HCT116 (cell line): Measurements from ENCODE around the gene CAPN2. TPM values are rescaled to one million over a fixed set of nuclear protein-coding genes. Genes with fewer than 3 reads are reported as not detected.
A peak's percentile ranks its signal among the peaks of the same experiment; 100 is the strongest.

Experiments
- ATAC-seq: fragments of 200-7000 bp; cut with Tn5 transposase; 2 replicates; pipeline ENCODE4 v1.9.1; 2020; ENCODE audit warnings: mild to moderate bottlenecking, moderate library complexity
- BruUV-seq: library from RNA; stranded (reverse); fragments of 400-500 nt; replicated peaks from 2 replicates; lab custom pipeline; 2021; lab: Mats Ljungman, UMichigan
- CTCF ChIA-PET: fragments of 300-600 bp; sonication (Branson Sonifier 250); formaldehyde crosslinking; loops from one replicate; lab custom pipeline; 2021; ENCODE audit warnings: antibody characterized with exemption; lab: Charles Lee
- POLR2A ChIA-PET: fragments of 300-600, 350-600 bp; sonication (Branson Sonifier 250); formaldehyde crosslinking; loops from one replicate; lab custom pipeline; 2021; ENCODE audit warnings: antibody characterized with exemption; lab: Charles Lee
- RAD21 ChIA-PET, 2 experiments: fragments of 300-600 bp; sonication (Branson Sonifier 250); formaldehyde crosslinking; loops; one replicate each; lab custom pipeline; 2023; ENCODE audit warnings: low total read pairs in 2 of 2; ENCODE audit not compliant: uncharacterized antibody in 2 of 2, unreplicated experiment in 2 of 2, low non-redundant PET in 1 of 2; lab: Charles Lee
- DNase-seq: peaks from one replicate; pipeline ENCODE4 v3.0.0-alpha.2; 2010; ENCODE audit warnings: low read depth, low spot score
- H2AFZ ChIP-seq: fragments of 200-600 bp; shearing (Covaris generic), sonication (generic); 2 replicates; pipeline ENCODE4 v1.6.1; 2017; ENCODE audit warnings: low read depth, mixed run types, mixed read lengths, antibody characterized with exemption, low read length; ENCODE audit not compliant: poor library complexity, severe bottlenecking
- H3K27ac ChIP-seq: 2 replicates; pipeline ENCODE4 v1.5.1; 2012; ENCODE audit warnings: low read depth, low read length
- H3K27me3 ChIP-seq: fragments of 200-600 bp; sonication (generic); 2 replicates; pipeline ENCODE4 v1.6.1; 2016; ENCODE audit warnings: mixed run types, low read length, mixed read lengths; ENCODE audit not compliant: insufficient read depth
- H3K36me3 ChIP-seq, 2 experiments: fragments of 200-500 bp in 1 of 2; fragments of 200-600 bp in 1 of 2; sonication (Bioruptor generic) in 1 of 2; sonication (generic) in 1 of 2; 2 replicates each; pipeline versions ENCODE4 v1.5.1 to v1.6.1; 2014 to 2016; ENCODE audit warnings: low read length in 2 of 2, inconsistent platforms in 1 of 2, mixed read lengths in 1 of 2, mixed run types in 1 of 2; ENCODE audit not compliant: insufficient read depth in 2 of 2, control insufficient read depth in 1 of 2
- H3K4me1 ChIP-seq, 2 experiments: fragments of 200-600 bp in 1 of 2; sonication (generic) in 1 of 2; 2 replicates each; pipeline versions ENCODE4 v1.5.1 to v1.6.1; 2012 to 2017; ENCODE audit warnings: low read length in 2 of 2, inconsistent platforms in 1 of 2, mild to moderate bottlenecking in 1 of 2, mixed read lengths in 1 of 2, mixed run types in 1 of 2, moderate library complexity in 1 of 2; ENCODE audit not compliant: insufficient read depth in 2 of 2, control insufficient read depth in 1 of 2
- H3K4me2 ChIP-seq: fragments of 200-600 bp; sonication (generic); 2 replicates; pipeline ENCODE4 v1.6.1; 2017; ENCODE audit warnings: mixed run types, low read length, mixed read lengths
- H3K4me3 ChIP-seq, 2 experiments: fragments of 200-600 bp in 1 of 2; sonication (generic) in 1 of 2; replicated peaks in 1 of 2; 2 replicates each; pipeline ENCODE4 v1.5.1; 2011 to 2016; ENCODE audit warnings: low read length in 2 of 2, control low read depth in 1 of 2, low read depth in 1 of 2, mild to moderate bottlenecking in 1 of 2, mixed read lengths in 1 of 2, mixed run types in 1 of 2
- H3K79me2 ChIP-seq: fragments of 200-600 bp; sonication (generic); 2 replicates; pipeline ENCODE4 v1.6.1; 2017; ENCODE audit warnings: mild to moderate bottlenecking, mixed run types, low read length, moderate library complexity, mixed read lengths; ENCODE audit not compliant: insufficient read depth
- H3K9ac ChIP-seq: fragments of 200-600 bp; sonication (generic); 2 replicates; pipeline ENCODE4 v1.6.1; 2016; ENCODE audit warnings: low read length, mixed read lengths
- H3K9me2 ChIP-seq: fragments of 200-600 bp; sonication (generic), shearing (Covaris generic); 2 replicates; pipeline ENCODE4 v1.6.1; 2017; ENCODE audit warnings: mixed run types, mild to moderate bottlenecking, moderate library complexity; ENCODE audit not compliant: insufficient read depth
- H3K9me3 ChIP-seq, 2 experiments: fragments of 200-500 bp in 1 of 2; fragments of 200-600 bp in 1 of 2; sonication (Bioruptor generic) in 1 of 2; sonication (generic) in 1 of 2; 2 replicates each; pipeline ENCODE4 v1.6.1; 2014 to 2017; ENCODE audit warnings: low read length in 2 of 2, mixed read lengths in 2 of 2, inconsistent platforms in 1 of 2, low read depth in 1 of 2, mild to moderate bottlenecking in 1 of 2, mixed run types in 1 of 2, moderate library complexity in 1 of 2; ENCODE audit not compliant: control insufficient read depth in 1 of 2, insufficient read depth in 1 of 2
- H4K20me1 ChIP-seq: fragments of 200-600 bp; sonication (generic), shearing (Covaris generic); 2 replicates; pipeline ENCODE4 v1.6.1; 2017; ENCODE audit warnings: mixed run types, mild to moderate bottlenecking, moderate library complexity; ENCODE audit not compliant: insufficient read depth
- ELF1 ChIP-seq: IDR thresholded peaks from 2 replicates; pipeline ENCODE4 v1.6.1; 2012; ENCODE audit warnings: low read depth, borderline replicate concordance
- EZH2 ChIP-seq: fragments of 200-600 bp; sonication (generic); IDR thresholded peaks from 2 replicates; pipeline ENCODE4 v1.6.1; 2017; ENCODE audit warnings: antibody characterized with exemption, mixed run types
- EZH2phosphoT487 ChIP-seq: fragments of 200-600 bp; IDR thresholded peaks from 2 replicates; pipeline ENCODE4 v1.6.1; 2018; ENCODE audit warnings: antibody characterized with exemption, borderline replicate concordance
- POLR2AphosphoS5 ChIP-seq: IDR thresholded peaks from 2 replicates; pipeline ENCODE4 v1.6.1; 2011; ENCODE audit warnings: mild to moderate bottlenecking, low read depth, low read length, moderate library complexity
- TCF7L2 ChIP-seq: IDR thresholded peaks from 2 replicates; pipeline ENCODE4 v1.7.0; 2011; ENCODE audit warnings: borderline replicate concordance, inconsistent platforms; ENCODE audit not compliant: insufficient read depth, insufficient read length; ENCODE audit errors: extremely low read depth
- intact Hi-C: fragments of 100-400 bp; cut with micrococcal nuclease; formaldehyde crosslinking; loops from 2 replicates; pipeline ENCODE4 v1.10.0; 2022
- total RNA-seq: library from RNA; stranded (reverse); gene quantifications from one replicate; pipeline ENCODE4 v1.2.1, GENCODE V29; 2021; ENCODE audit not compliant: unreplicated experiment
- TF ChIP-seq, protein P1 (sequence below): IDR thresholded peaks from 2 replicates; pipeline ENCODE4 v1.6.1; 2012; ENCODE audit warnings: low read depth
- TF ChIP-seq, protein P2 (sequence below), 3 experiments: fragments of 200-600 bp in 1 of 3; sonication (generic) in 1 of 3; IDR thresholded peaks in 2 of 3; conservative IDR thresholded peaks in 1 of 3; 2 replicates each; pipeline ENCODE4 v1.5.1; 2012 to 2017; ENCODE audit warnings: low read depth in 2 of 3, low read length in 2 of 3, antibody characterized with exemption in 1 of 3, borderline replicate concordance in 1 of 3, control low read depth in 1 of 3, mild to moderate bottlenecking in 1 of 3, mixed read lengths in 1 of 3, mixed run types in 1 of 3, moderate library complexity in 1 of 3; ENCODE audit not compliant: insufficient read depth in 1 of 3

Gene CAPN2
- total RNA-seq, 1 experiment from 2014 or later, result 173 TPM

DNA sequence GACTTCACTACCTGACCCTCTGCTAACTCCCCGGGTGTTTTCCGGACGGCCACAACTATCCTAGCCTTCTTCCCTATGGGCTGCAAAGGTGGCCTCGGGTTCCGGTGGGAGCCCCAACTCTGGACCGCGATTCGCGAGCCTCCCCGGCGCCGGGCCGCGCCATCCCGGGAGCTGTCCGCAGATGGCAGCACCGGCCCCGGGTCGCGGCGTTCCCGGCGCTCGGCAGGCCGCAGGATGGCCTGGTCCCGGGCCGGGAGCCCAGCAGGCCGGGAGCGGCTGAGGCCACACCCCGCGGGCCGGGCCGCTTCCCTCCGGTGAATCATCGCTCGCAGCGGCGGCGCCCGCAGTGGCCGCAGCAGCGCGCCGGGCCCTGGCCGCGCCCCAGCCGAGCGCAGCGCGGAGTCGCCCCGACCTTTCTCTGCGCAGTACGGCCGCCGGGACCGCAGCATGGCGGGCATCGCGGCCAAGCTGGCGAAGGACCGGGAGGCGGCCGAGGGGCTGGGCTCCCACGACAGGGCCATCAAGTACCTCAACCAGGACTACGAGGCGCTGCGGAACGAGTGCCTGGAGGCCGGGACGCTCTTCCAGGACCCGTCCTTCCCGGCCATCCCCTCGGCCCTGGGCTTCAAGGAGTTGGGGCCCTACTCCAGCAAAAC, at the start of gene CAPN2 (continued):
- TF ChIP-seq, protein P1, sequence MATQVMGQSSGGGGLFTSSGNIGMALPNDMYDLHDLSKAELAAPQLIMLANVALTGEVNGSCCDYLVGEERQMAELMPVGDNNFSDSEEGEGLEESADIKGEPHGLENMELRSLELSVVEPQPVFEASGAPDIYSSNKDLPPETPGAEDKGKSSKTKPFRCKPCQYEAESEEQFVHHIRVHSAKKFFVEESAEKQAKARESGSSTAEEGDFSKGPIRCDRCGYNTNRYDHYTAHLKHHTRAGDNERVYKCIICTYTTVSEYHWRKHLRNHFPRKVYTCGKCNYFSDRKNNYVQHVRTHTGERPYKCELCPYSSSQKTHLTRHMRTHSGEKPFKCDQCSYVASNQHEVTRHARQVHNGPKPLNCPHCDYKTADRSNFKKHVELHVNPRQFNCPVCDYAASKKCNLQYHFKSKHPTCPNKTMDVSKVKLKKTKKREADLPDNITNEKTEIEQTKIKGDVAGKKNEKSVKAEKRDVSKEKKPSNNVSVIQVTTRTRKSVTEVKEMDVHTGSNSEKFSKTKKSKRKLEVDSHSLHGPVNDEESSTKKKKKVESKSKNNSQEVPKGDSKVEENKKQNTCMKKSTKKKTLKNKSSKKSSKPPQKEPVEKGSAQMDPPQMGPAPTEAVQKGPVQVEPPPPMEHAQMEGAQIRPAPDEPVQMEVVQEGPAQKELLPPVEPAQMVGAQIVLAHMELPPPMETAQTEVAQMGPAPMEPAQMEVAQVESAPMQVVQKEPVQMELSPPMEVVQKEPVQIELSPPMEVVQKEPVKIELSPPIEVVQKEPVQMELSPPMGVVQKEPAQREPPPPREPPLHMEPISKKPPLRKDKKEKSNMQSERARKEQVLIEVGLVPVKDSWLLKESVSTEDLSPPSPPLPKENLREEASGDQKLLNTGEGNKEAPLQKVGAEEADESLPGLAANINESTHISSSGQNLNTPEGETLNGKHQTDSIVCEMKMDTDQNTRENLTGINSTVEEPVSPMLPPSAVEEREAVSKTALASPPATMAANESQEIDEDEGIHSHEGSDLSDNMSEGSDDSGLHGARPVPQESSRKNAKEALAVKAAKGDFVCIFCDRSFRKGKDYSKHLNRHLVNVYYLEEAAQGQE, result no peak
- TF ChIP-seq EZH2phosphoT487, result no peak
- TF ChIP-seq POLR2AphosphoS5, result peak; percentile 81
- TF ChIP-seq, all 23 proteins: peak for 6

DNA sequence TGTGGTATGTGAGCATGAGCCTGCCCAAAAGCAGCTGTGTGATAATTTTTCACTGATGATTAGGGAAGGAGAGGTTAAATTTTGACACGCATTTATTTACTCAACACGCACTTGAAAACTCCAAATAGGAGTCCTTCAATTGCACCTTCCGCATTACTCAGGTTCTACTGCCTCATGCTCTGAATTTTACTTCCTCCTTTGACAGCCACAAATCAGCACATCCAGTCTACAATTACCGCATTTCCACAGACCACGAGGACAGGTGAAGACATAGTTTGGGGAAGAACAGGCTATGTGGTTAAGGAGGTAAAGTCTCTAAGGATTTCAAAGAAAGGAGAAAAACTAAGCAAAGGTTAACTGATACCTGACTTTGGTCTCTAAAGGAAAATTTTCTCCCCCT, 49.4 kb upstream of the CAPN2 start:
- BruUV-seq, result no TSS peak
- no peaks in the 10 kb centered on the region for H4K20me1 ChIP-seq
- no peak for TF ChIP-seq ELF1
- TF ChIP-seq EZH2, result no peak
- TF ChIP-seq, protein P2, sequence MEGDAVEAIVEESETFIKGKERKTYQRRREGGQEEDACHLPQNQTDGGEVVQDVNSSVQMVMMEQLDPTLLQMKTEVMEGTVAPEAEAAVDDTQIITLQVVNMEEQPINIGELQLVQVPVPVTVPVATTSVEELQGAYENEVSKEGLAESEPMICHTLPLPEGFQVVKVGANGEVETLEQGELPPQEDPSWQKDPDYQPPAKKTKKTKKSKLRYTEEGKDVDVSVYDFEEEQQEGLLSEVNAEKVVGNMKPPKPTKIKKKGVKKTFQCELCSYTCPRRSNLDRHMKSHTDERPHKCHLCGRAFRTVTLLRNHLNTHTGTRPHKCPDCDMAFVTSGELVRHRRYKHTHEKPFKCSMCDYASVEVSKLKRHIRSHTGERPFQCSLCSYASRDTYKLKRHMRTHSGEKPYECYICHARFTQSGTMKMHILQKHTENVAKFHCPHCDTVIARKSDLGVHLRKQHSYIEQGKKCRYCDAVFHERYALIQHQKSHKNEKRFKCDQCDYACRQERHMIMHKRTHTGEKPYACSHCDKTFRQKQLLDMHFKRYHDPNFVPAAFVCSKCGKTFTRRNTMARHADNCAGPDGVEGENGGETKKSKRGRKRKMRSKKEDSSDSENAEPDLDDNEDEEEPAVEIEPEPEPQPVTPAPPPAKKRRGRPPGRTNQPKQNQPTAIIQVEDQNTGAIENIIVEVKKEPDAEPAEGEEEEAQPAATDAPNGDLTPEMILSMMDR (IDR thresholded peaks at IDR 0.05 in 2 of 3, conservative IDR thresholded peaks at IDR 0.05 in 1 of 3; ENCODE audit: borderline replicate concordance in 1 of 3, insufficient read depth in 1 of 3, low read depth in 2 of 3, low read length in 2 of 3), result no peak
- TF ChIP-seq TCF7L2, result no peak
- TF ChIP-seq, protein P1, result no peak
- TF ChIP-seq, all 23 proteins: peak for 0
- Histone ChIP-seq H3K4me1 (peaks cover 2 to 21% of the 10 kb centered on the region in 2 experiments; a peak in 3 of 4 replicates), H3K4me2 (no peak overlapping the region), H2AFZ (no peak overlapping the region), H3K9me2 (no peaks in the 10 kb centered on the region), H3K4me3 (no peak overlapping the region), H3K79me2 (no peaks in the 10 kb centered on the region), H3K9me3 (no peaks in the 10 kb centered on the region), H3K36me3 (no peaks in the 10 kb centered on the region), H3K9ac (no peak overlapping the region), H3K27ac (no peak overlapping the region), H3K27me3 (no peaks in the 10 kb centered on the region)
- RAD21 ChIA-PET, result no interaction called here
- ATAC-seq, result no peak
- POLR2A ChIA-PET, result no interaction called here
- no peak for DNase-seq
- CTCF ChIA-PET, result no interaction called here
- intact Hi-C loops, result no loop called here
